ENCODE results near the gene THOC5. TPM values are rescaled to one million over a fixed set of nuclear protein-coding genes. Genes with fewer than 3 reads are reported as not detected.

The THOC5 gene
- total and polyA plus RNA-seq, 12 donors = 13.2 to 42.4 (median 27.7) TPM

DNA sequence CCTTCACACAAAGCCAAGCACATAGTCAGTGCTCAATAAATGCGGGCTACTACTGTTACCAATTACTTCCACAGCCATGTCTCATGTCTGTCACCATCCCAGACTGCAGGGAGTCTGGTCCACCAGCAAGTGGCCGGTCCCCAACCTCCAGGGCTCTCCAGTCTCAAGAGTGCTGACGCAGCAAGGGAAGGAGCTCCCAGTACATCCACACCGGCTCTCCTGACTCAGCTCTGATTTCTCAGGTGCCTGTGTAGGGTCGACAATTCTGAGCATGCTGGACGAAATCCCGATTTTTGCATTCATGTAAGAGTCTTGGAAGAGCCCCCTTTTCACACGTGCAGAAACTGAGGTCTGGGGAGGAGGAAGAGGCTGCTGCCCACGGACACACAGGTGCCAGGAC, 83.8 kb downstream of the THOC5 start:
- WGBS, 4 donors = 75 to 88% (median 80%) methylated on average over 6 to 9 of the region's 9 CpGs
- Histone ChIP-seq H3K4me1 (replicated peaks in 1 of 2) (no peaks in the 10 kb centered on the region), H3K36me3 (replicated peaks in 1 of 2) (peaks cover 0 to 14% of the 10 kb centered on the region in 2 donors), H3K9me3 (replicated peaks in 1 of 3) (no peaks in the 10 kb centered on the region), H3K4me3 (no peak overlapping the region), H3K27ac (no peak overlapping the region), H3K27me3 (no peaks in the 10 kb centered on the region)
- no peak for TF ChIP-seq POLR2A (IDR thresholded peaks at IDR 0.05)
- no peak for TF ChIP-seq CTCF (IDR thresholded peaks at IDR 0.05)
- no peak for DNase-seq
- intact Hi-C loops (cut with DNase I) = no loop called here

- Histone ChIP-seq H3K4me1 (replicated peaks in 1 of 2) (no peaks in the 10 kb centered on the region), H3K36me3 (replicated peaks in 1 of 2) (no peaks in the 10 kb centered on the region), H3K27me3 (no peaks in the 10 kb centered on the region), H3K4me3 (no peak overlapping the region), H3K27ac (no peak overlapping the region), H3K9me3 (replicated peaks in 1 of 3) (no peaks in the 10 kb centered on the region)
- DNase-seq = no peak
- intact Hi-C loops (cut with DNase I) = no loop called here
- no peak for TF ChIP-seq POLR2A (IDR thresholded peaks at IDR 0.05)
- no peak for TF ChIP-seq CTCF (IDR thresholded peaks at IDR 0.05)
- WGBS, 4 donors = 86 to 88% (median 86%) methylated on average over 4 to 7 of the region's 7 CpGs
These were observed 89.0 kb downstream of the THOC5 start for GRCh38 chr22:29464581-29464980.

DNA sequence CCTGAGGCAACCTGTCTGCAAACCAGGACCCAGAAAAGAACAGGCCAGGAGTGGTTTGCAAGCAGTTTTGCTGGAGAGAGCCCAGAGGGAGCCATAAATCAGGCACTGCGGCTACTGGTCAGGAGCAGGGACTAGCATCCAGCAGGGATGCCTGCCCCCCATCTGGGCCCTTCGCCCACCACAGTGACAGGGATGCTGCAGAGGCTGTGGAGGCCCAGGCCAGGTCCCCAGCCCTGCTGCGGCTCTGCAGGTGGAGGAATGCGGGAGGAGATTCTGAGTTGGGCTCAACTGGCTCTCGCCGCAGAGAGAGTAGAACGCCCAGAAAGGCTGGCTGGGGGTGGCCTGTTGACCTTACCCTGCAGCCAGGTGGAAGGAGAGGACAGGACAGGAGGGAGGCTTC, 89.9 kb downstream of the THOC5 start:
- Histone ChIP-seq H3K4me1 (replicated peaks in 1 of 2) (no peaks in the 10 kb centered on the region), H3K9me3 (replicated peaks in 1 of 3) (no peaks in the 10 kb centered on the region), H3K4me3 (no peak overlapping the region), H3K27me3 (no peaks in the 10 kb centered on the region), H3K27ac (no peak overlapping the region), H3K36me3 (replicated peaks in 1 of 2) (no peaks in the 10 kb centered on the region)
- intact Hi-C loops (cut with DNase I) = no loop called here
- WGBS, 4 donors = 89 to 92% (median 91%) methylated on average over 4 to 7 of the region's 7 CpGs
- no peak for DNase-seq
- TF ChIP-seq CTCF (IDR thresholded peaks at IDR 0.05) (no peak), POLR2A (IDR thresholded peaks at IDR 0.05) (no peak)

GRCh38 chr22:29461263-29461662, 92.3 kb downstream of the THOC5 start:
- Histone ChIP-seq H3K36me3 (replicated peaks in 1 of 2) (no peaks in the 10 kb centered on the region), H3K4me1 (replicated peaks in 1 of 2) (no peaks in the 10 kb centered on the region), H3K27me3 (no peaks in the 10 kb centered on the region), H3K27ac (no peak overlapping the region), H3K9me3 (replicated peaks in 1 of 3) (no peaks in the 10 kb centered on the region), H3K4me3 (no peak overlapping the region)
- intact Hi-C loops (cut with DNase I) = no loop called here
- 87 to 91% (median 88%) methylated on average over 4 to 5 of the region's 5 CpGs for WGBS, 4 donors
- TF ChIP-seq POLR2A (IDR thresholded peaks at IDR 0.05) = no peak
- DNase-seq = no peak

GRCh38 chr22:29459773-29460172, 93.8 kb downstream of the THOC5 start:
- Histone ChIP-seq H3K9me3 (replicated peaks in 1 of 3) (no peaks in the 10 kb centered on the region), H3K27me3 (no peaks in the 10 kb centered on the region), H3K4me1 (replicated peaks in 1 of 2) (no peaks in the 10 kb centered on the region), H3K27ac (no peak overlapping the region), H3K36me3 (replicated peaks in 1 of 2) (no peaks in the 10 kb centered on the region), H3K4me3 (no peak overlapping the region)
- 73 to 83% (median 78%) methylated on average over 6 to 9 of the region's 9 CpGs for WGBS, 4 donors
- intact Hi-C loops (cut with DNase I) = no loop called here
- no peak for DNase-seq
- no peak for TF ChIP-seq POLR2A (IDR thresholded peaks at IDR 0.05)
- TF ChIP-seq CTCF (IDR thresholded peaks at IDR 0.05) = no peak

Measured in adrenal gland (tissue), 12 donors.